ENCODE measurements around the gene NAB2.
"Not testable (repeated sequence)": the region's sequence is repeated elsewhere in the genome, so short reads cannot be mapped to it uniquely, and the experiment has no call there.

NAB2 gene

GRCh38 chr12:57088354-57089270, at the start of gene NAB2:
Gene NAB2 (plus strand): TSS chr12:57089114. CDS start chr12:57089272, 158 bp downstream.
- DNase-seq (ENCODE audit: extremely low spot score, insufficient read length, low read depth) = peak; percentile 81
- peak; percentile 78 for FAIRE-seq

- no peak for DNase-seq (ENCODE audit: extremely low spot score, insufficient read length, low read depth)
- no peak for FAIRE-seq
These were observed 48.7 kb upstream of the NAB2 start for GRCh38 chr12:57040211-57040610.

- FAIRE-seq = no peak
- DNase-seq (ENCODE audit: extremely low spot score, insufficient read length, low read depth) = no peak
These were observed 48.2 kb upstream of the NAB2 start for GRCh38 chr12:57040750-57041149.

GRCh38 chr12:57042695-57043094, 46.2 kb upstream of the NAB2 start:
- FAIRE-seq (no peak), DNase-seq (ENCODE audit: extremely low spot score, insufficient read length, low read depth) (no peak)

GRCh38 chr12:57044468-57044867, 44.4 kb upstream of the NAB2 start:
- DNase-seq (ENCODE audit: extremely low spot score, insufficient read length, low read depth) (no peak), FAIRE-seq (no peak)

GRCh38 chr12:57044889-57045288, 44.0 kb upstream of the NAB2 start:
- FAIRE-seq = no peak
- DNase-seq (ENCODE audit: extremely low spot score, insufficient read length, low read depth) = no peak

GRCh38 chr12:57046086-57046791, 42.7 kb upstream of the NAB2 start:
- DNase-seq (ENCODE audit: extremely low spot score, insufficient read length, low read depth) (no peak), FAIRE-seq (no peak)

- FAIRE-seq = peak; percentile 80
- DNase-seq (ENCODE audit: extremely low spot score, insufficient read length, low read depth) = no peak
These were observed 41.7 kb upstream of the NAB2 start for GRCh38 chr12:57046947-57047890.

- FAIRE-seq (no peak), DNase-seq (ENCODE audit: extremely low spot score, insufficient read length, low read depth) (no peak)
These were observed 40.9 kb upstream of the NAB2 start for GRCh38 chr12:57047981-57048380.

GRCh38 chr12:57048423-57049118, 40.3 kb upstream of the NAB2 start:
- FAIRE-seq (no peak), DNase-seq (ENCODE audit: extremely low spot score, insufficient read length, low read depth) (no peak)

- DNase-seq (ENCODE audit: extremely low spot score, insufficient read length, low read depth) (no peak), FAIRE-seq (no peak)
These were observed 39.8 kb upstream of the NAB2 start for GRCh38 chr12:57049119-57049446.

- FAIRE-seq (no peak), DNase-seq (ENCODE audit: extremely low spot score, insufficient read length, low read depth) (no peak)
These were observed 39.0 kb upstream of the NAB2 start, which contains the start of gene MYO1A for GRCh38 chr12:57049890-57050289. Gene MYO1A (minus strand): TSS chr12:57050129. CDS start chr12:57048323, 1,806 bp downstream.

GRCh38 chr12:57051011-57051410, 37.9 kb upstream of the NAB2 start:
- FAIRE-seq = no peak
- DNase-seq (ENCODE audit: extremely low spot score, insufficient read length, low read depth) = no peak

- not testable (repeated sequence) for DNase-seq (ENCODE audit: extremely low spot score, insufficient read length, low read depth)
These were observed 35.8 kb upstream of the NAB2 start for GRCh38 chr12:57053146-57053545.

GRCh38 chr12:57053901-57054300, 35.0 kb upstream of the NAB2 start:
- FAIRE-seq; DNase-seq (ENCODE audit: extremely low spot score, insufficient read length, low read depth): not testable (repeated sequence)

More at GRCh38 chr12:57053146-57053545, 35.8 kb upstream of the NAB2 start:
- not testable (repeated sequence) for FAIRE-seq

- DNase-seq (ENCODE audit: extremely low spot score, insufficient read length, low read depth) (no peak), FAIRE-seq (no peak)
These were observed 33.1 kb upstream of the NAB2 start for GRCh38 chr12:57055824-57056223.

GRCh38 chr12:57057067-57057751, 31.7 kb upstream of the NAB2 start:
- no peak for FAIRE-seq
- DNase-seq (ENCODE audit: extremely low spot score, insufficient read length, low read depth) = no peak

- DNase-seq (ENCODE audit: extremely low spot score, insufficient read length, low read depth) (no peak), FAIRE-seq (peak; percentile 82)
These were observed 30.5 kb upstream of the NAB2 start for GRCh38 chr12:57058454-57058853.
